Measurements from ENCODE around the gene LFNG.

DNA sequence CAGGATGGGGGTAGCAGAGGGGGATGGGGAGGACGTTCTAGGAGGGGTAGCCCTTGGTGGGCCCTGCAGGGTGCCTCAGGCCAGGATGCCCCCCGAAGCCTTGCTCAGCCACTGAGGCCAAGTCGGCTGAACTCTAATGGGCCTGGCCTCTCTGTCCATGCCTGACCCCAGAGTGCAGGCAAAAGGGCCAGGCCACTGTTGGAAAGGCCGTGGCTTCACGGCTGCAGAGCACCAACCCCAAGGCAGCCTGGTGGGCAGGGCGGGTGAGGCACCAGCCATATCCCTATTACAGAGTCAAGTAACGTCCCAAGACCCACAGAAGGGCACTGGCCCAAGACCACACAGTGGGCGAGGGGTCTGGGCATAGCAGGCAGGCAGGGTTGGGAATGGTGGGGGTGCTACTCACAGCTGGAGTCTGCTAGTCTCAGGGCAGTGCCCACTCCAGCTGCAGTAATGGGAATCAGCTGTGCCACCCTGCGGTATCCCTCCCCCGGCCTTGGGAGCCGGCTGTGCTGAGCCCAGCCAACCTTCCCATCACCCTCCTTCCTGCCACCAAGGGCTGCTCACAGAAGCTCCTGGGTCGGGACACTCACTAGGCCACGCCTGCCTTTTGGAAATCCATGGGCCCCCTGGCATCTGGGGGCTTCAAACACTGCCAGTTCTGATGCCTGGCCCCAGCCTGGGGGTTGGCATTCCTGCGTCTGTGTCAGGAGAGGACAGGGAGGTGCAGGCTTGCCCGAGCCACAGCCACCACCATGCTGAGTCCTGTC is 4.0 kb upstream of the LFNG start:
- TF ChIP-seq, protein P1, sequence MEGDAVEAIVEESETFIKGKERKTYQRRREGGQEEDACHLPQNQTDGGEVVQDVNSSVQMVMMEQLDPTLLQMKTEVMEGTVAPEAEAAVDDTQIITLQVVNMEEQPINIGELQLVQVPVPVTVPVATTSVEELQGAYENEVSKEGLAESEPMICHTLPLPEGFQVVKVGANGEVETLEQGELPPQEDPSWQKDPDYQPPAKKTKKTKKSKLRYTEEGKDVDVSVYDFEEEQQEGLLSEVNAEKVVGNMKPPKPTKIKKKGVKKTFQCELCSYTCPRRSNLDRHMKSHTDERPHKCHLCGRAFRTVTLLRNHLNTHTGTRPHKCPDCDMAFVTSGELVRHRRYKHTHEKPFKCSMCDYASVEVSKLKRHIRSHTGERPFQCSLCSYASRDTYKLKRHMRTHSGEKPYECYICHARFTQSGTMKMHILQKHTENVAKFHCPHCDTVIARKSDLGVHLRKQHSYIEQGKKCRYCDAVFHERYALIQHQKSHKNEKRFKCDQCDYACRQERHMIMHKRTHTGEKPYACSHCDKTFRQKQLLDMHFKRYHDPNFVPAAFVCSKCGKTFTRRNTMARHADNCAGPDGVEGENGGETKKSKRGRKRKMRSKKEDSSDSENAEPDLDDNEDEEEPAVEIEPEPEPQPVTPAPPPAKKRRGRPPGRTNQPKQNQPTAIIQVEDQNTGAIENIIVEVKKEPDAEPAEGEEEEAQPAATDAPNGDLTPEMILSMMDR (IDR thresholded peaks at IDR 0.05), result no peak
- TF ChIP-seq POLR2AphosphoS5 (IDR thresholded peaks at IDR 0.05) (no peak), POLR2A (IDR thresholded peaks at IDR 0.05) (no peak)
